GM19193 (cell line): ENCODE measurements around the gene SNX33.

Experiments used
- POLR2A ChIP-seq: IDR thresholded peaks from 4 replicates; pipeline ENCODE4 v1.6.1; 2011; ENCODE audit not compliant: insufficient read depth, insufficient read length; ENCODE audit errors: extremely low read depth

SNX33 gene

DNA sequence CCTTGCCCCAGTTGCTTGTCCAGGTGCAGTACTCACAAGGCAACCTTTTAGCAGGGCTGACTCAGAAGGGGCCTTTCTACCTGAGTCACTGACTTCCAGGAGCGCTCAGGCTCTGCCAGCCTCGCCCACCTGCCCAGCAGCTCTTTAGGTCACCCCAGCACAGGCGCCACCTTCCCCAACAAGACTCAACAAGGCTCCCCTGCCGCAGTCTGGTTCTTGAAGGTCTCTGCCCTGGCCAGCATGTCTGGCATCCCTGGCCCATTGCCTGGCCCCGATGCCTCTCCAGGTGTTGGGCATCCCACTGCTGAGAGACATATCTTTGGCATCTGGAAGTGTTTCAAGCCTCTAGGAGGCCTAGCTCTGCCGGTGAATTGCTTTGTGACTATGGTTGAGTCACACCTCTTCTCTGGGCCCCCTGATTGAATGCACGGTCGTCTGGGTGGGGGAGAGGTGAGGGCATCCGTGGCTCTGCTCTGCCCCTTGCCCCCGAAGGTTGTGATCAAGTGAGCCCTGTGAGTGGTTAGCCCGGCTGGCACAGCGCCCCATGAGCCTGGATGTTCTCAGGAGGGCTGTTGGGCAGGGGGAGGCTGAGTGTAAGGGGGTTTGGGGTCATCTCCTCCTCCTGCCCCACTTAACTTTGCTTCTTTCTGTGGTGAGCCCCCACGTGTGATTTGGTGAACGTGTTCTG lies 21.6 kb downstream of the SNX33 start:
- TF ChIP-seq POLR2A: no peak

GRCh38 chr15:75669879-75670212 lies 22.1 kb downstream of the SNX33 start:
- no peak for TF ChIP-seq POLR2A

DNA sequence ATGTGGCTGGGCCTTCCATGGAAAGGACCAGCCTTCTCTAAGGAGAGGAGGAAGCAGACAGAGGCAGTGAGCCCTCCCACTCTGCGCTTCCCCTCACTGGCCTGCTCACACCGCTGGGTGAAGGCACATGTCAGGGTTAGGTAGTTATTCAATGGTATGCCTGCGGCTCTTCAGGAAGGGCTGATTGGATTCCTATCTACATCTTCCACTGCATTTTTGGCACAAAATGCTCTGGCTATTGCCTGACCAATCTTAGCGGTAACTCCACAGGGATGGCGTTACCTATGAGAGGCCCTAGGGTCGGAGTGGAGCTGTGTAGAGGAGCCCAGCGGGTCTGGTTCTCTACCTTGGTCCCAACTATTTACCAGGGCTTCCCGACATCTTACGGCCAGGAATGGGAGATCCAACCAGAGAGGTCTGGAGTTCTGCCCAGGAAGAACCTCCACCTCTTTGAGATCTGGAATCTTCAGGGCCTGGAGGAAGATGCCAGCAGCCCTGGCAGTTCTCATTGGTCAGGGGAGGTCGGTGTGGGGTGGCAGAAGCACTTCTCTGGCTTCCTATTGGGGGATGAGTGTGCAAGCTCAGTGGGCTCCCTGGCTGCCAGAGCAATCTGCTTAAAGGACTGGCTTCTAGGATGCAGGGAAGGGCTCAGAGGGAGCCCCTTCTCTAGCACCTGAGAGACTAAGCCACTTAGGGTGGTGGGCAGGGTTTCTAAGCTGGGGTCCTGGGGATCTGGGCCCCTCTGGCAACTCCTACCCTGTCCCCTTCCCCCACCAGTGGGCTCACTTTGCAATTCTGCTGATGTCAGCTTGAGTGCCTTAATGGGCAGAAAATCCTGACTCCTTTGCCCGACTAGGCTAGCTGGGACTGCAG lies 24.3 kb downstream of the SNX33 start:
- no peak for TF ChIP-seq POLR2A

- TF ChIP-seq POLR2A: no peak
These were observed 25.1 kb downstream of the SNX33 start for GRCh38 chr15:75672646-75673425.

DNA sequence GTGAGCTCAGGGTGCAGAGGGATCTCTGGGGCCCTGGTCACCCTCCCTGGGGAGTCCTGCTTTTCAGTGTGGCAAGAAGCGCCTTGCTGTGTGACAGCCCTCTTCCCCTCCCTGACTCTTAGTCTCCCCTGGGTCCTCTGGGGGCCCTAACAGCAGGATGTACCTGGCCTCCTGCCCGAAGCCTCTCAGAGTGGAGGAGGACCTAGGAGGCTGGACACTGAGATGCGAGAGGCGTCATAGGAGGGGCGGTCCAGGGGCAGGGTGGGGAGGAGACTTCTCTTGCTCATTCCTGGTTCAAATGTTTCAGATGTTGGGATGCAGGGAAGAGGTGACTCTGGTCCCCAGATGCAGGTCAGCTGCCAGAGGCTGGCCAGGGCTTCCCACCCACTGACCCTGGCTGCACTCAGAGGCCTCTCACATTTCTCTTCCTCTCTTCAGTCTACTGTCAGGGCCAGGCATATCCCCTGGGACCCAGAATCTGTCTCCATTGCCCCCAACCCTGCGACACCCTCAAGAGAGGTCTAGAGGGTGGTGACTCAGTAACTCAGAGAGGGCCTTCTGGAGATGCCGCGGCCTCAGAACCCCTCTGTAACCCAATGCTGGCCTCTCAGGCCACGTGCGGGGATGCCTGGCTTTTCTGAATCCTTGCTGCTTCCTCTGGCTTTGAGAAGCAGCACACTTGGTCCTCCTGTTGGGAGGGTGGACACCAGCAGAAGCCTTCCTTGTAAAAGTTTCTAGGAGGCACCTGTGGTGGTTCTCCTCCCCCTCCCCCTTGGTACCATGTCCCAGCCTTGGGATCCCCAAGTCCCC lies 25.9 kb downstream of the SNX33 start:
- TF ChIP-seq POLR2A: no peak

DNA sequence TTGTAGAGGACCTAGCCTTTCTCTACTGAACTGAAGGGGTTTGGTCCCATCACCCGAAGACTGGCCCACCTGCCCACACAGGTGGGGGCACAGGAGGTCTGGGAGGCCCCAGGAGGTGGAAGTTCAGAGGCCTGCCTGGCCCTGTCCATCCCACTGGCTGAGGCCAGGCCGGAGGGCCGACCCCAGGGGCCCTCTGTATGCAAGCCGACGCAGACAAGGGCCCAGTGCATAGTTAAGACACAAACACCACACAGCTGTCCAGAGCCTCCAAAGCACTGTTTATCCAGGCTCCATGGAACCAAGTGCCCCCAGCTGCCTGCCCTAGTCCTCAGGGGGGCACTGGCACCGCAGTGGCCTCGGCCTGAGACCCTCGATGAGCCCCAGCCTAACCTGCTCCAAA lies 26.7 kb downstream of the SNX33 start:
- TF ChIP-seq POLR2A: no peak

GRCh38 chr15:75675579-75676404 lies 28.1 kb downstream of the SNX33 start:
- no peak for TF ChIP-seq POLR2A

DNA sequence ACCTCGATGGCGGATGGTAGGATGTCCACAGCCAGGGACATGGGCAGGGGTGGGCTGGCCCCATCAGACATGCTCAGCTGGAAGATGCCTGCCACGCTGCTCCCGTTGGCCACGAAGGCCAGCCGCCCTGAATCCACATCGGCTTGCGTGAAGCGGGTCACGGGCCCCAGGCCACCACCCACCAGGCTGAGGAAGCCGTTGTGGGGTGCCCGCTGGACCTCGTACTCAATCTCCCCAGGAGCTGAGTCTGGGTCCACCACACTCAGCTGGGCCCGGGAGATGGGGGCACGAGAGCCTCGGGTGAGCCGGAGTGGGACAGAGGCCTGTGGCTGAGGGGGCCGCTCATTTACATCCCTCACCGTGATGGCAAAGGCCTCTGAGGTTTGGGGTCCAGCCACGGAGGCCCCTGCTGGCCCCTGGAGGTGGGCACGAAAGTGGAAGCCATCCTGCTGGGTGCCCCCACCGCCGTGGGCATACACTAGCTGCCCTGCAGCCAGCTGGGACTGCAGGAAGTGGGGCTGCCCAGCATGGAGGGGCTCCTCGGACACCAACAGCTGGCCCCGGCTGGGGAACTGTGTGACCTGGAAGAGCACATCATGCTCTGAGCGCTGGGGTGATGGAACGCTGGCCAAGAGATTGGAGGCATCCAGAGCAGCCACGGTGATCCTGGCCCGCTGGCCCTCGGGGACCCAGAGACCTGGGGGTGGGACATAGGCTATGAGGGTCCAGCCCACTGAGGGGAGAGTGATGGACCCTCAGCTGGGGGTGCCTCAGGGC lies 29.2 kb downstream of the SNX33 start:
- no peak for TF ChIP-seq POLR2A

DNA sequence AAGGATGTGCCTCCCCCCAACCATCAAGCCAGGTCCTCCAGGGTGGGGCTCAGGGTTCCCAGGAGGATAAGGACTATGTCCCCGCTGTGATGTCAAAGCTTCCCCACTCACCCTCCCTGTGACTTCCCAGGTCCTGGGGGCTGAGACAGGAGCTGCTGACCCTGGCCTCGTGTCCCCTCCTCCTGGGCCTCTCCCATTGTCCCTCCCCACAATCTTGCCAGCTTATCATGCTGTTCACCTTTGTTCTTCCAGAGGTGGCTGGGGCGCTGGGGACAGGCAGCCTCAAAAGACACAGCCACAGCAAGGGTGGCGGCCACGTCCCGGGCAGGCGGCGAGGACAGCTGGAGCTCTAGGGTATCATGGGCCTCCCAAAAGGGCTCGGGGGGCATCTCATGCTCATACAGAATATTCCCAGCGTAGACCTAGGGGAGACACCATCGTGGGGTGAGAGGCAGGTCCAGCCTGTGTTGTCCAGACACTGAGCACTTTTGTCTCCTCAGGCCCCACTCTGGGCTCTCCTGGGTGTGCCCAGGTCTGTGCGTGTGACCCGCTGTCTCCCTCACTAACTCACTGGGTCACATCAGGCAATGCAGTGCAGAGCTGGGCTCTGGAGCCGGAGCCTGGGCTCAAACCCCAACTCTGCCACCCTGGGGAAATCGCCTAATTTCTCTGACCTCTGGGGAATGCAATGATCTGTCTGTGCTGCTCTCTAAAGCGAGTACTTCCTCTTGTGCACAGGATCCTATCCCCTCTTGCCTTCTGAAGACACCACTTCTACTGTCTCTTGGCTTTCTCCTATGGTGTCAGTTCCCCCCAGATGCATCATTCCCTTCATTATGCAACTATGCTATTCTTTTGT lies 30.0 kb downstream of the SNX33 start:
- TF ChIP-seq POLR2A: no peak

DNA sequence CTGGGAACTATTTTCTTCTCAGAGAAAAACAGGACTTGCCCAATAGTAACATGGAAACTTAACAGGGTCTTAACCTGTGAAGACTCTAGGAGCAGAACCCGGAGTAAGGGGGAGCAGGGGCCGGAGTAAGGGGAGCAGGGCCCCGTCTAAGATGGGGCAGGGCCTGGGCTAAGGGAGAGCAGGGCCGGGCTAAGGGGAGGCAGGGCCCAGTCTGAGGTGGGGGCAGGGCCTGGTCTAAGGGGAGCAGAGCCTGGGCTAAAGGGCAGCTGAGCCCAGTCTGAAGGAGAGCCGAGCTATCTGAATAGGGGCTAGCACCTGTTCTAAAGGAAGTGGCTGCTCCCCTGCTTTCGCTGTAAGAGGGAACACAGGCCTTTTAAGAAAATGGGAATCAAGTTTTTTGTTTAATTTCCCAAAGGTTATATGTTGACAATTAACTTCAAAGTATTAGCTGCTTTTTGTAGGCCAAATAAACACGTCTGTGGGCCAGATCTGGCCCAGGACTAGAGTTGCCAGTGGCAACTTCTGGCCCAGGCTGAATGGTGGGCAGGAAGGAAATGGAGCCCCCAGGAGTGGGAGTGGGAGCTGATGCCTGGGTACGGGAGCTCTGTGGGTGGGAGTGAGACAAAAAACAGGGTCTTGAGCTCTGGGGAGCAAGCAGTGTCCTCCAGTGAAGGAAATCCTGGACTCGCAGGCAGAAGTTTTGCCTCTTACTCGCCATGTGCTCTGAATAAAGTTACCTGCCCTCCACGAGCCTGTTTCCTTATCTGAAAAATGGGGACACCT lies 32.5 kb downstream of the SNX33 start:
- TF ChIP-seq POLR2A: no peak
